HTERT RPE-1 (cell line): ENCODE measurements around the gene MCEE.
"Not testable (repeated sequence)": the region's sequence is repeated elsewhere in the genome, so short reads cannot be mapped to it uniquely, and the experiment has no call there.

ENCODE experiments used
- in situ Hi-C: fragments of 300-500 bp; cut with MboI; formaldehyde crosslinking; loops from 4 replicates; pipeline ENCODE4 v1.14.3; 2020; ENCODE audit warnings: low sequenced_read_pairs

The MCEE gene

GRCh38 chr2:71083752-71084312 is 46.2 kb downstream of the MCEE start:
- in situ Hi-C loops: not testable (repeated sequence)

DNA sequence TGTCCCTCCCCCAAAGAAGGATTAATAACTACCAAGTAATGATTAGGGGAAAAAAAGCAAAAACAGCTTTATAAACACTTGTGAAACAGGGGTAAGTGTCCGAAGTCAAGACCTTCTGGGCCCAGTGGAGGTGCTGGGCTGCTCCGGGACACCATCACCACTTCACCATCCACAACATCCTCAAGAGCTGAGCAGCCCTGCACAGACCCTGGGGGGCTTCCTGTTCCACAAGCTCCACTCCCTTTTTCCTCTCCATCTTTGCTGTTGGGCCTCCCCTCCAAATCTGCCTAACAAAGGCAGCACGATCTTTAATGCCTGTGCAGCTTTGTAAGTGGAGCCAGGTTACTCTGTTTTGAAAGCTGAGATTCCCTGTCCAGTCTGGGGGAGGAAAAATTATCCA is 46.7 kb downstream of the MCEE start:
- in situ Hi-C loops: not testable (repeated sequence)

GRCh38 chr2:71082402-71083252 is 47.4 kb downstream of the MCEE start:
- in situ Hi-C loops: no loop called here

DNA sequence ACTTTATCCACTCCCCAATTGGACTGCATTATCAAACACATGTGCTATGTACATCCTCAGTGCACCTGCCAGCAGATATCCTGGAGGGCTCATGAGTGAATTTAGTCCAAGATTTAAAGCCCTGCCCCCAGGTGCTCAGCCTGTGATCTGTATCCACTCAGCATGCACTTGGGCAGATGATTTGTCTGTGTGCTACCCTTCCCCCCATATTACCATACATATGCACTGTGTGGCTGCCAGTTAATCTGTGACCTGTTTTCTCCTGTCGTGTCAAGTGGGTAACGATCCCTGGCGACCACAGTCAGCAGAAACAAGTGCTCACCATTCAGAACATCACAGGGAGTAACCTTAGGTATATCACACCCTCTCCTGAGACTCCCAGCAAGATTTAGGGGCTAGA is 51.4 kb downstream of the MCEE start:
- in situ Hi-C loops: no loop called here

- in situ Hi-C loops: no loop called here
Measured at GRCh38 chr2:71074893-71075395, 55.1 kb downstream of the MCEE start.

- in situ Hi-C loops: no loop called here
Measured at GRCh38 chr2:71073475-71073874, 56.6 kb downstream of the MCEE start.

DNA sequence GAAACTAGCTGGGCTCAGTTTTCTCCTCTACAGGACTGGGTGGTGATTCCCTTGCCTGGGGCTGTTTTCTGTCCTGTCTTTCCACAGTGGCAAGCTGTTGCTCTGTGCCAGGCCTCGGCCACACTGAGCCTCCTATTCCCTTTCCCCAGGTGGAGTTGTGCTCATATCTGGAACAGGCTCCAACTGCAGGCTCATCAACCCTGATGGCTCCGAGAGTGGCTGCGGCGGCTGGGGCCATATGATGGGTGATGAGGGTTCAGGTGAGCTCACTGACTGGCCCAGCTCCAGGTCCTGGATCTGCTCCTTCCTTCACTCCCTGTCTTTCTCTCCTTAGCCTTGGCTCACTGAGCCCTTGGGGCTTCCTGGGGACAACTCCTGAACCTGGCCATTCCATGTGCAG is 57.5 kb downstream of the MCEE start:
- in situ Hi-C loops: no loop called here

GRCh38 chr2:71071681-71072398 is 58.2 kb downstream of the MCEE start:
- in situ Hi-C loops: no loop called here

- in situ Hi-C loops: no loop called here
Measured at GRCh38 chr2:71070294-71071093, 59.5 kb downstream of the MCEE start.

DNA sequence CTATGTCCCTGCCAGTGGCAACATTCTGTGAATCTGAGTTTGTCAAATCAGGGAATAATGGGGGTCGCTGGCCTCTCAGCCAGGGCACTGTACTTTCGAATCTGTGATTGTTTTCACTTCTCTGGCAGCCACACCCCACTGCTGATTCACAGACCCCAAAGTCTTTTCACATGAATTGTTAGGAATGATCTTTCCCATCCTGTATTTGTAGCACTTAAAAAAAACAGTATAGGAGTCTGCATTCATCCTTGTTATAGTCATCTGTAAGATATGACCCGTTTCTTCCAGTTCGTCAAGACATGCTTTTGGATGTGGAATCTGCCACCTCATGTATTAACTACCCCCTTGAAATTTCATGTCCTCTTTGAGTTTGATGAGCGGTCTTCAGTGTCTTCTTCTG is 60.7 kb downstream of the MCEE start:
- in situ Hi-C loops: no loop called here

DNA sequence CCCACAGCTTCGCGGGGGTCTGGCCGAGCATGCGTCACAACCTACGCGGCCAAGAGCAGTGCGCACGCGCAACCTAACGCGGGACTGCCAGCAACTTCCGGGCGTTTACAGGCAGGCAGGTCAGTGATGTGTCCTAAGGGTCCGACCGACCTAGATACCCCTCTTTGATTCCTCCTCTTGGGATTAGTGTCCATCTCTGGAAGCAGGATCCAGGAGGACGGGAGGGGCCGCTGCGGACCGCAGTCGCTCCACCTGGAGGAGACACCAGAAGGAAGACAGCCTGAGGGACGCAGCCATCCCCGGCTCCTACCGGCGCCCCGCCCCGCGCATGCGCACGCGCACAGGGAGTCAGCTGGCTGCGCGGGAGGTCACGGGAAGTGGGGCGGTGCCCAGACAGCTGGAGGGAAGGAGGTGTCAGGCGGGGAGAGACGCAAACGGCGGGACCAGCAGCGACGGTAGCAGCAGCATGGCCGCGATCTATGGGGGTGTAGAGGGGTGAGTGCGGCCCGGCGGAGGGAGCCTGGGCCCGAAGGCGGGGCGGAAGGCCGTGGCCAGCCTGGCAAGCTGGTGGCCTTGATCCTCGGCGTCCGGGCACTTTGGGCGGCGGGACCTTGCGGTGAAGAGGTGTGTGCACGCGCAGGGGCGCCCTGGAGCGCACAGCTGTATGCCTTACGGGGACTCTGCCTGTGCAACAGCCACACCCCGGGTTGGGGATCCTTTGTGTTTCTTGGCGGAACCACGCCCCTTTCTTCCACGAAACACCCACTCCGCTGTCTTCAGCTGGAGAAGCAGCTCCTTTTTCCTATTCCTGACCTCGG is 61.6 kb downstream of the MCEE start, which contains the start of gene NAGK:
Gene NAGK, plus strand, starts transcription at position 431 of the 818 bp plus-strand sequence. Its CDS starts 36 bp downstream, at position 467.
- in situ Hi-C loops: no loop called here

GRCh38 chr2:71067567-71068217 is 62.3 kb downstream of the MCEE start:
- in situ Hi-C loops: no loop called here

- in situ Hi-C loops: no loop called here
Measured at GRCh38 chr2:71066856-71067255, 63.2 kb downstream of the MCEE start.

DNA sequence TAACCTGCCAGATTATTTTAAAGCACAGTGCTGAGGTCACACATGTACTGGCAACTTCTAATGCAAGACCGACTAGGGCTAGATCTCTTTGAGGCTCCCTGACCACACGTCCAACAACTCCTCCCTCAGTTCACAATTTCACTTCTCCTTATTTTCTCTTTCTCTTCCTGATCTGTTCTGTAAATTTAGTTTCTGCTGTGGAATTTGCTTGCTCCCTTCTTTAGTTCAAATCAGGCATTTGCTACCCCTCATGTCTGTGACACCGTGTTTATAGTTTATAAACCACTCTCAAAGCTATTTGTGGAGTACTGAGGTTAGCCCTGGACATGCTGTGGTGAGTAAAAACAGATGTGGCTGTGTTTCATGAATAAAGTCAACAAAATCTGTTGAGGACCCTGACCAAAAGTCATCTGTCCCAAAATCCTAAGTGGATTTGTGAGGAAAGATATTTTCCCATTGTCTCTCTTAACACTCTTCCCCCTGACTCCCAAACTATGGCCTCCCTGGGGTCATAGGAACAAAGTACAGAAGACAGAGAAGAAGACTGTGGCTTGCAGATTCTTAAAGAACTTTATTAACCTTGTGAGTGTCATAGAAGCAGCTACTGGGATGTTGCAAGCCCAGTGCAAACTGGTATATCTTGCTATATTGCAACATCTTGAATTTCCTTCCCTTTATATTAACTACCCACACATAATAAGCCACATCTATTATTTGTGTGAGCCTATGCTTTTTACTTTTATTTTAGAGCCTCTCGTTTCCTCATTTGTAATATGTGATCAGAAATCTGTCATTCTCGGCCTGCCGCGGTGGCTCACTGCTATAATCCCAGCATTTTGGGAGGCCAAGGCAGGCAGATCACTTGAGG is 65.0 kb downstream of the MCEE start:
- in situ Hi-C loops: no loop called here

GRCh38 chr2:71064110-71064611 is 65.9 kb downstream of the MCEE start:
- in situ Hi-C loops: no loop called here

- in situ Hi-C loops: no loop called here
Measured at GRCh38 chr2:71063216-71063615, 66.8 kb downstream of the MCEE start.

DNA sequence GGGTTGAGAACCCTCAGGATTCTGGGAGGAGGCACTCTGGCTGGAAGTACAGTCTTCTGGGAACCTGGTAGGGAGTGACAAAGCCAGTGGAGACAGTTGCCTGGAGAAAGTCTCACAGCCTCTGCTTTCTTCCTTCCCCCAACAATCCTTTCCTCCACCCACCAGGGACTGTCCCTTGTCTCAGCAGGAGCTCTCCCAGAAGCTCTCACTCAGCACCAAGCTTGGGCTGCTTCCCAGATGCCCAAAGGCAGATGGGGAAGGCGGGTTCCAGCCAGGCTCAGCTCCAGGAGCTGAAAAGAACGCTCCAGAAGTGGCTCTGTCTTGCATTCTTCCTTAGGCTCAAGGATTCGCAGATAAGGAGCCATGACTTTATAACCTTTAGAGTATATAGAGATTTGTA is 69.2 kb downstream of the MCEE start:
- in situ Hi-C loops: no loop called here

GRCh38 chr2:71060211-71060610 is 69.8 kb downstream of the MCEE start:
- in situ Hi-C loops: no loop called here
